Naive B cell (primary cell): Measurements from ENCODE around the gene IQCB1. TPM values are rescaled to one million over a fixed set of nuclear protein-coding genes. Genes with fewer than 3 reads are reported as not detected.
A peak's percentile ranks its signal among the peaks of the same experiment; 100 is the strongest.
"Not testable (repeated sequence)": the region's sequence is repeated elsewhere in the genome, so short reads cannot be mapped to it uniquely, and the experiment has no call there.

ENCODE experiments used
- ATAC-seq, 2 donors: fragments of 150-1000 bp; cut with Tn5 transposase; 2 replicates each; pipeline ENCODE4 v1.10.0; 2021; ENCODE audit warnings: low read depth in 2 of 2, mild to moderate bottlenecking in 2 of 2, moderate library complexity in 2 of 2
- DNase-seq: peaks from one replicate; pipeline ENCODE4 v3.0.0; 2022
- H3K27ac Mint-ChIP-seq, 6 donors: one replicate each; pipeline ENCODE4 v1.8.0; 2020 to 2022; ENCODE audit warnings: mild to moderate bottlenecking in 6 of 6, mixed read lengths in 6 of 6, moderate library complexity in 5 of 6, inconsistent platforms in 2 of 6
- H3K27me3 Mint-ChIP-seq, 3 donors: one replicate each; pipeline ENCODE4 v1.8.0; 2021 to 2022; ENCODE audit warnings: mixed read lengths in 3 of 3, mild to moderate bottlenecking in 1 of 3
- H3K36me3 Mint-ChIP-seq, 2 donors: one replicate each; pipeline ENCODE4 v1.8.0; 2020 to 2022; ENCODE audit warnings: mixed read lengths in 2 of 2, inconsistent platforms in 1 of 2, mild to moderate bottlenecking in 1 of 2
- H3K4me1 Mint-ChIP-seq, 3 donors: one replicate each; pipeline ENCODE4 v1.8.0; 2020 to 2022; ENCODE audit warnings: mixed read lengths in 3 of 3, inconsistent platforms in 1 of 3, mild to moderate bottlenecking in 1 of 3, moderate library complexity in 1 of 3
- H3K4me3 Mint-ChIP-seq, 8 donors: one replicate each; pipeline ENCODE4 v1.8.0; 2020 to 2022; ENCODE audit warnings: mild to moderate bottlenecking in 8 of 8, mixed read lengths in 8 of 8, moderate library complexity in 8 of 8, inconsistent platforms in 2 of 8
- H3K9me3 Mint-ChIP-seq, 7 donors: one replicate each; pipeline ENCODE4 v1.8.0; 2020 to 2022; ENCODE audit warnings: mixed read lengths in 7 of 7, mild to moderate bottlenecking in 5 of 7, inconsistent platforms in 2 of 7, moderate library complexity in 1 of 7
- polyA plus RNA-seq, 6 donors: library from polyadenylated mRNA; unstranded; fragments of 300-500 nt; fragmentation: Illumina TruSeq; gene quantifications; one replicate each; pipeline ENCODE4 v1.2.3, GENCODE V29; 2021; ENCODE audit warnings: low read depth in 6 of 6

The IQCB1 gene
- polyA plus RNA-seq, 6 donors from 2014 or later, result 40.4 to 53.9 (median 46.7) TPM

DNA sequence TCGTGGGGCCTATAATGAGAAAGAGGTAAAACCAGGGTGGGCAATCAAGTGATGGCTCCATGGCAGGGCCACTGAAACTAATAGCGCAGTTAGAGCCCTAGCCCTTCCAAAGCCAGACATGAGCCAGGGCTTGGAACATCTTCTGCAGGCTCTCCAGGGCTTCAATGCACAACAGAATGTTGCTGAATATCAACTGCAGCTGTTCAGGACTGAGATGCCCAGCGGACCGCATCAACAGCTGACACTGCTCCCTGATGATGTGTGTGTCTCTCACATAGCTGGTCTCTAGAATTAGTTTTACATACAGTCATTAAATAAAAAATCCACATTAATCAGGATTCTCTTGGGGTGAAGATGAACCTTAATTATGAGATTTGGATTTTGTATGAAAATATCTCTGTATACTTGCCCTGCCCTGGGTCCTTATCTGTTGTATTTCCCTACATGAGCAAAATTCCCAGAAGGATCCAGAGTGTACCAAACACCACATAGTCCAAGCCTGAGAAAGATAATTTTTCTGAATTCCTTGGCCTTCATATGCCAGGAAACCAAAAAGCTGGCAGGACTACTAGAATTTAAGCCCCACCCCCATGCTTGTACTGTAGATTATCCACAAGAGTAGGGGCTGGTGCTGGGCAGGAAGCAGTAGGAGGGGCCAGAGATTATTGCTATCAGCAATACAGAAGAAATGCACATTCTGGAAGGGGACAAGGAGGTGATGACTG lies 77.6 kb downstream of the IQCB1 start:
- ATAC-seq, result peak; percentile 61 to 73
- Mint-ChIP-seq H3K9me3 (peaks cover 0 to 2% (median 0%) of the 10 kb centered on the region in 7 donors), H3K36me3 (no peaks in the 10 kb centered on the region), H3K4me3 (peak overlapping the region in 1 of 8 donors; percentile 13), H3K27ac (peak overlapping the region in 3 of 6 donors; percentile 33 to 83 (median 51)), H3K27me3 (peaks cover 0 to 5% (median 0%) of the 10 kb centered on the region in 3 donors), H3K4me1 (peaks cover 14 to 23% (median 22%) of the 10 kb centered on the region in 3 donors)
- no peak for DNase-seq

DNA sequence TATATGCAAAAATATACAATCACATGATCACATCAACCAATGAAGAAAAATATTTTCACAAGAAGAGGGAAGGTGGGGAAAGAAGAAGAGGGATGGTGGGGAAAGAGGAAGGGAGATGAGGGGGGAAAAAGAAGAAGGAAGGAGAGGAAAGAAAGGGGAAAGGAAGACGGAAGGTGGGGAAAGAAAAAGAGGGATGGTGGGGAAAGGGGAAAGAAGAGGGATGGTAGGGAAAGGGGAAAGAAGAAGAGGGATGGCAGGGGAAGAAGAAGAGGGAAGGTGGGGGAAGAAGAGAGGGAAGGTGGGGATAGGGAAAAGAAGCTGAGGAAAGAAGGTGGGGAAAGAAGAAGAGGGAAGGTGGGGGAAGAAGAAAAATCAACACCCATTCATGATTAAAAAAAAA lies 82.1 kb downstream of the IQCB1 start:
- Mint-ChIP-seq H3K27me3 (peaks cover 0 to 11% (median 0%) of the 10 kb centered on the region in 3 donors), H3K4me3 (no peak overlapping the region), H3K36me3 (no peaks in the 10 kb centered on the region), H3K4me1 (peaks cover 0 to 5% (median 4%) of the 10 kb centered on the region in 3 donors), H3K9me3 (no peaks in the 10 kb centered on the region), H3K27ac (no peak overlapping the region)
- no peak for DNase-seq
- ATAC-seq, result no peak

DNA sequence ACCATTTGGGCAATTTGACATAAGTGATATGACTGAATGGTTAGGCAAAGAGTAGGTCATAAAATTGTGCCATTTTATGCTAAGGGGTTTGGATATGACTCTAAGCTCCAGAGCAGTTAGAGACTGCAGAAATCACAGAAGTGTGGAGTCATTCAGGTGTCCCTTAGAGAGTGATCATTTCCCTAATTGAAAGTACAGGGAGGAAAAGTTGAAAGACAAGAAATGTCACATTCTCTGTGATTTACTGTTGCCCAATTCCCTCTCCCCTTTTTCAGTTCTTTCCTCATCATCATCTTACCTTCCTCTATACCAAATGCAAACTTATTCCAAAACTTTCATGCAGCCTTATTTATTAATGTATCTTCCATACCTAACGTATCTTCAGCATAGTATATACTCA lies 82.6 kb downstream of the IQCB1 start:
- Mint-ChIP-seq H3K4me3 (peak overlapping the region in 1 of 8 donors; percentile 9), H3K36me3 (no peaks in the 10 kb centered on the region), H3K27ac (no peak overlapping the region), H3K9me3 (no peaks in the 10 kb centered on the region), H3K27me3 (peaks cover 0 to 11% (median 0%) of the 10 kb centered on the region in 3 donors), H3K4me1 (peaks cover 0 to 4% (median 3%) of the 10 kb centered on the region in 3 donors)
- ATAC-seq (no peak), DNase-seq (no peak)

DNA sequence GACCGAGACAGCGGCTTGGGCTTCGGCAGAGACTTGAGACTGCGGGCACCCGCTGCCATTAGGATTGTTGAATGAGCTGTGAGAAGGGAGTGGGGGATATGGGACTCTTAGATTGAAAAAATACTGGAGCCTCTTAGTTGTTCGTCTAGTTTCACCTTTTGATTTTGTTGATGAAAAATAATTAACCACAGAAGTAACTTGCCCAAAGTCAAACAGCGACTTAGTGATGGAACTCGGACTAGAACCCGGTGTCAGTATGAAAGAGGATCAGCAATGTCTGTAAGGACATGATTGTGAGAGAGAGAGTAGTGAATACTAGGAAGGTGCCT lies 84.8 kb downstream of the IQCB1 start:
- Mint-ChIP-seq H3K27me3 (peaks cover 0 to 11% (median 0%) of the 10 kb centered on the region in 3 donors), H3K4me3 (no peak overlapping the region), H3K4me1 (peaks cover 0 to 3% (median 0%) of the 10 kb centered on the region in 3 donors), H3K27ac (no peak overlapping the region), H3K36me3 (no peaks in the 10 kb centered on the region), H3K9me3 (no peaks in the 10 kb centered on the region)
- no peak for ATAC-seq
- DNase-seq, result no peak

DNA sequence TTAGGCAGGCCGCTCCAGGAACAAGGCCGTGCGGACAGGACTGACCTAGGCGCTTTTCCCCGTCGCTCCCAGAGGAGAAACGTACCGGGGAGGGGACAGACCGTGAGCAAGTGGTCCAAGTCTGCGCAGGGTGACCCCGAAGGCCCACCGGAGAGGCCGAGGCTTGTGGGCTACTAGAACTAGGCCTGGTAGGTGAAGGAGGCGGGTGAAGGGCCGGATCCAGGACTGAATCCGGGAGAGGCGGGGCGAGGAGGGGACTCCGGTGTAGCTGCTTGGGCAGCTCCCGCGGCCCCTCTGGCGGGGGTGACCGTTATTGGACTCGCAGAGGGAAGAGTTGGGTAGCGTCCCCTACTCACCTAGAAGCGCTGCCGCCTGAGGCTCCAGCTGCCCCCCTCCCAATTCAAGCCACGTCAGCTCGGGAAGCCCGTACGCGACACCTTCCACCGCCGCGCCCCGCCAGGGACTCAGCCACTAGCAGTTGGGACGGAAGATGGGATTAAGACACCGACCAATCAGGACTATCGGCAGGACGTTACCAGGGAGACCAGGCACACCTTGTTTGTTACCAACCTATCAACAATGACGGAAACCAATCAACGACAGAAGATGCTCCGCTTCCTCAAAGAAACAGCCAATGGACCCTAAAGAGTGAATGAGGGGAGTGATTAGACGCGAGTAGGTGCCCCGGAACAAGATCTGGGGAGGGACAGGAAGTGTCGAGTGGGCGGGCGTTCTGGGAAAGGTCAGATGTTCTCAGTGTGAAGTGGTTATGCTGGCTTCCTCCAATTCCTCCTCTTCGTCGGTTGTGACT lies 85.4 kb downstream of the IQCB1 start, which contains the start of gene GOLGB1:
Gene GOLGB1 (minus strand): TSS at position 466 of the 811 bp plus-strand sequence. CDS start 18,770 bp downstream, outside the sequence.
- H3K36me3 Mint-ChIP-seq, result no peaks in the 10 kb centered on the region
- H3K27me3 Mint-ChIP-seq, result peaks cover 0 to 11% (median 0%) of the 10 kb centered on the region in 3 donors
- no peaks in the 10 kb centered on the region for H3K9me3 Mint-ChIP-seq
- peaks cover 0 to 4% (median 3%) of the 10 kb centered on the region in 3 donors for H3K4me1 Mint-ChIP-seq
- no peak within 1 kb of the TSS for H3K4me3 Mint-ChIP-seq
- no peak within 1 kb of the TSS for H3K27ac Mint-ChIP-seq
- ATAC-seq (peak; percentile 89 to 92), DNase-seq (peak; percentile 95)

DNA sequence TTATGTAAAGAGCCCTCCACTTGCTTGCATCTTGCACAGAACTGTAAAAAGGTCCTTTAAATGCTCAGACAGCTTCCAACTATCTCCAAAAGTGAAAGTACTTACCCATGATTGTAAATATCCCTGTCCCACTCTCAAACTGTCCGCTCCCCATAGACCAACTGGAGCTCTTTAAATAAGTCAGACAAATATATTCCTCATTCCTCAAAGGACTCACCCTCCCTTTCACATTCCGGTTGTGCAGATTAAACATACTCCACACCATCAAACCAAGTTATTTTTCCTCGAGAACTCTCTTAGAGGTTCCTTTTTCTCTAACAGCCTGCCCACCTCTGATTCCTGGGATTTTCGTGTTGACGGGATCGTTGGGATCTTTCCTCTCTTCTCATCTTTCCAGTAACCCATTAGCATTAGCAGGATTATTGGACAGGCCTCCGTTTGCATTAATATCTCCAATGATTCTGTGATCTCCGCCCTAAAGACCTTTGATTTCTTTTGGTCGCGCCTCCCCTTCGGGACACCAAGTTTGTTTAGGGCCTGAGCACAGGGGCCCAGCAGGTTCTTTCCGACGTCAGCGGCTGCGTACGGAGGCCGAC lies 86.1 kb downstream of the IQCB1 start:
- DNase-seq (no peak), ATAC-seq (peak; percentile 7)
- Mint-ChIP-seq H3K27me3 (peaks cover 0 to 11% (median 0%) of the 10 kb centered on the region in 3 donors), H3K9me3 (no peaks in the 10 kb centered on the region), H3K4me1 (peaks cover 0 to 4% (median 3%) of the 10 kb centered on the region in 3 donors), H3K27ac (no peak overlapping the region), H3K36me3 (no peaks in the 10 kb centered on the region), H3K4me3 (no peak overlapping the region)

DNA sequence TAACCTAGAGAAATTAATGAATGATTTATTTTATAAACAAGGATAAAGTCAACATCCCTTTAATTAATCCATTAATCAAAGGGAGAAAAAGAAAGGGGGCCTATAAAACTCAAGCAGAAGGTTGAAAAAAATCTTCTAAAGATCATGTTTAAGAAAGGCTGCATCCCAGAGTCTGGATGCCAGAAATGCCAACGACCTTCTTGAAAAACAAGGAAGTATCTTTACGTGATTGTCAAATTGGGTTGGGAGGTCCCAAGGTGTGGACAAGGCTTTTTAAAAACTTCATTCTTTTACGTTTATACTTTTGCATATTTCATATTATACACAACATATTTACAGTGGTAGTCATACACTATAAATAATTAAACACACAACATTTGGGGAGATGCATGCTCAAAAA lies 86.9 kb downstream of the IQCB1 start:
- DNase-seq, result no peak
- no peak overlapping the region for H3K4me3 Mint-ChIP-seq
- peaks cover 0 to 1% (median 0%) of the 10 kb centered on the region in 7 donors for H3K9me3 Mint-ChIP-seq
- H3K27ac Mint-ChIP-seq, result peak overlapping the region in 1 of 6 donors; percentile 50
- peaks cover 0 to 9% (median 0%) of the 10 kb centered on the region in 3 donors for H3K27me3 Mint-ChIP-seq
- no peak for ATAC-seq
- H3K4me1 Mint-ChIP-seq, result peaks cover 0 to 4% (median 3%) of the 10 kb centered on the region in 3 donors
- H3K36me3 Mint-ChIP-seq, result no peaks in the 10 kb centered on the region

DNA sequence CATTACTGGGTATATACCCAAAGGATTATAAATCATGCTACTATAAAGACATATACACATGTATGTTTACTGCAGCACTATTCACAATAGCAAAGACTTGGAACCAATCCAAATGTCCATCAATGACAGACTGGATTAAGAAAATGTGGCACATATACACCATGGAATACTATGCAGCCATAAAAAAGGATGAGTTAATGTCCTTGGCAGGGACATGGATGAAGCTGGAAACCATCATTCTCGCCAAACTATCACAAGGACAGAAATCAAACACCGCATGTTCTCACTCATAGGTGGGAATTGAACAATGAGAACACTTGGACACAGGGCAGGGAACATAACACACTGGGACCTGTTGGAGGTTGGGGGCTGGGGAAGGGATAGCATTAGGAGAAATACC lies 91.8 kb downstream of the IQCB1 start:
- H3K27ac Mint-ChIP-seq, result not testable (repeated sequence)

DNA sequence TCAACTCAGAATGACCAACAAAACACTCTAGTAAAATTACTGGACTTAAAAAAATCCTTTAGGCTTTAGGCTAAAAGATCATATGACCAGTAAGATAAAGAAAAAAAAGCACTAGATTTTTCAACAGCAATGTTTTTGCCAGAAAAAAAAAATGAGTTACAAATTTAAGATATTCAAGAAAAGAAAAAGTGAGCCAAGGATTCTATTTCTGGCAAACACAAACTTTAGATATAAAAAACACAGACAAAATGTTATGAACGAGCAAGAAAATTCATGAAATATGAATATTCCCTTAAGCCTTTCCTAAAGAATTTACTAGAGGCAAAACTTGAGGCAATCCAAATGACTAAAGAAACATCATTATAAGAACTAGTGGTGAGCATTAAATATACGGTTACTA lies 94.0 kb downstream of the IQCB1 start:
- Mint-ChIP-seq H3K36me3 (peaks cover 0 to 16% of the 10 kb centered on the region in 2 donors), H3K4me3 (no peak overlapping the region), H3K27ac (no peak overlapping the region), H3K9me3 (peaks cover 0 to 8% (median 0%) of the 10 kb centered on the region in 7 donors), H3K27me3 (no peaks in the 10 kb centered on the region), H3K4me1 (peaks cover 11 to 37% (median 30%) of the 10 kb centered on the region in 3 donors)
- ATAC-seq (no peak), DNase-seq (no peak)

More for the DNA sequence above, 91.8 kb downstream of the IQCB1 start:
- H3K36me3 Mint-ChIP-seq, result peaks cover 0 to 15% of the 10 kb centered on the region in 2 donors
- H3K27me3 Mint-ChIP-seq, H3K9me3 Mint-ChIP-seq, DNase-seq, ATAC-seq, H3K4me3 Mint-ChIP-seq: not testable (repeated sequence)
- peaks cover 8 to 22% (median 21%) of the 10 kb centered on the region in 3 donors for H3K4me1 Mint-ChIP-seq

DNA sequence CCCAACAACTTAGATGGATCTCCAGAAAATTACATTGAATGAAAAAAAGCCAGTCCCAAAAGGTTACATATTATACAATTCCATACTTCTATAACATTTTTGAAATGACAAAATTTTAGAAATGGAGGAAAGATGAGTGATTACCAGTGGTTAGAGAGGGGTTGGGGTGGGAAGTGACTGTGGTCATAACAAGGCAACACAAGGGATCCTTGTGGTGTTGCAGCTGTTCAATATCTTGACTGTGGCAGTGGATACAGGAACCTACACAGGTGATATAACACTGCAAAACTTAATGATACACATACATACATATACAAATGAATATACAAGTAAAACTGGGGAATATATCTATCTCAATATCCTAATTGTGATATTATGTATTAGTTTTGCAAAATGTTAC lies 95.0 kb downstream of the IQCB1 start:
- Mint-ChIP-seq H3K27me3 (no peaks in the 10 kb centered on the region), H3K27ac (no peak overlapping the region), H3K4me3 (no peak overlapping the region), H3K4me1 (peaks cover 12 to 38% (median 31%) of the 10 kb centered on the region in 3 donors), H3K9me3 (peaks cover 0 to 8% (median 0%) of the 10 kb centered on the region in 7 donors), H3K36me3 (peaks cover 0 to 16% of the 10 kb centered on the region in 2 donors)
- no peak for DNase-seq
- ATAC-seq, result no peak

DNA sequence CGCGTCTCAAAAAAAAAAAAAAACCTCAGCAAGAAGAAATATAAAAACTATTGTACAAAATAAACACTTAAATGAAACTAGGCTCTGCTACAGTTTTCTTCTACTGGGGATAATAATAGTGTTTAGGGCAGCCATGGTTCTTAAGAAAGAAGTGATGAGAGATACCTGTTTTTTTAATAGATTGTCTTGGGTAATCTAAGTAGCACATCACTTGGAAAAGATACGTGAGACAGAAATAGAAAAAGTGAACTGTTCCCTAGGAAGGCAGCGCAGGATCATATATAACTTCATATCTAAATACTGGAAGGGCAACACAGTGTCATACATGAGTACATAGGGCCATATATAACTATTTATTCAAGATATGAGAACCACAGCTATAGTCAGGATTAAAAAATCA lies 97.2 kb downstream of the IQCB1 start:
- Mint-ChIP-seq H3K4me1 (peaks cover 16 to 43% (median 32%) of the 10 kb centered on the region in 3 donors), H3K27me3 (no peaks in the 10 kb centered on the region), H3K36me3 (peaks cover 0 to 20% of the 10 kb centered on the region in 2 donors), H3K4me3 (peak overlapping the region in 1 of 8 donors; percentile 57), H3K9me3 (peaks cover 0 to 4% (median 0%) of the 10 kb centered on the region in 7 donors), H3K27ac (peak overlapping the region in 3 of 6 donors; percentile 19 to 74 (median 34))
- DNase-seq, result no peak
- ATAC-seq, result no peak

DNA sequence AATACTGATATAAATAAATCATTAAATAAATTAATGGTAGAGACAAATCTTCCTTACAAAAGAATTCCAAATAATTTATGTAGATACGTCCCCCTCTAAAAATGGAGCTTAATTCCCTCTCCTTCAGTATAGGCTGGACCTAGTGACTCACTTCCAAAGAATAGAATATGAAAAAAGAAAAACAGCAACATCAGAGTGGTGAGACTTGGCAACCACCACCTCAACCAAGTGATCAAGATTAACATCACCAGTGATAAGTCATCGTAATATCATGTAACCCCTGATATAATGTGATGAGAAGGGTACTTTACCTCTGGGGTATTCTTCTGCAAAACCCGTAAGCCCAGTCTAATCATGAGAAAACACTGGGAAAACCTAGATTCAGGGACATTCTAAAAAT lies 98.7 kb downstream of the IQCB1 start:
- Mint-ChIP-seq H3K27ac (peak overlapping the region in 2 of 6 donors; percentile 9 to 88), H3K4me1 (peaks cover 16 to 48% (median 43%) of the 10 kb centered on the region in 3 donors)

DNA sequence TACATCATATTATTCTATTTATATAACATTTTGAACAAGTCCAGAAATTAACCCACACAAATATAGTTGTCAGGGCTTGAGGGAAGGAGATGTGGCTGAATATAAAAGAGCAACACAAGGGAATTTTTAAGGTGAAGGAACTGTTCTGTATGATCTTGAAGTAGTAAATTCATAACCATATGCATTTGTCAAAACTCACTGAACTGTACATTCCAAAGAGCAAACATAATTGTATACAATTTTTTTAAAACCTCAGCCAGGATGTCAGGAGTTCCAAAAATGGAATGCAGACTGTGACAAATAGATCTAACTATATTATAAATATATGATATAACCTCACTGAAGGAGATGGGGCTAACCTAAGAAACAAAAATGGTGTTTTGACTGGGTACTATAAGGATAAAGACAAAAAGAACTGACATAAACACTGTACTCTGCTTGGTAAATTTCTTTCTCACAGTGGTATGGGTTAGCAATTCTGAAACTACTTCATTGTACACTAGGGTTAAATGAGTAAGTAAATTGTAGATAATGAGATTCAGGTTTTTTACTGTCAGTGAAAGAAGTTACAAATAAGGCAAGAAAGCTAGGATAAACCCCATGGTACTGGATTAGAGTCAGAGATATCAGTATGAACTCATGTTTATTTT lies 99.7 kb downstream of the IQCB1 start:
- H3K27me3 Mint-ChIP-seq, result no peaks in the 10 kb centered on the region
- H3K4me3 Mint-ChIP-seq, result no peak overlapping the region
- peaks cover 16 to 48% (median 43%) of the 10 kb centered on the region in 3 donors for H3K4me1 Mint-ChIP-seq
- no peak for ATAC-seq
- peaks cover 0 to 20% of the 10 kb centered on the region in 2 donors for H3K36me3 Mint-ChIP-seq
- H3K27ac Mint-ChIP-seq, result no peak overlapping the region
- H3K9me3 Mint-ChIP-seq, result no peaks in the 10 kb centered on the region
- DNase-seq, result no peak

More for the DNA sequence above, 98.7 kb downstream of the IQCB1 start:
- peaks cover 0 to 20% of the 10 kb centered on the region in 2 donors for H3K36me3 Mint-ChIP-seq
- ATAC-seq (no peak), DNase-seq (no peak)
- no peaks in the 10 kb centered on the region for H3K9me3 Mint-ChIP-seq
- no peaks in the 10 kb centered on the region for H3K27me3 Mint-ChIP-seq
- no peak overlapping the region for H3K4me3 Mint-ChIP-seq
